Stimulated activated CD8-positive, alpha-beta memory T cell treated with anti-CD3 and anti-CD28 coated beads, Interleukin-2, amount 100 ng/mL, for 1 hour (primary cell): ENCODE results near the gene AGRN.
"Not testable (repeated sequence)": the region's sequence is repeated elsewhere in the genome, so short reads cannot be mapped to it uniquely, and the experiment has no call there.

Experiments
- DNase-seq, 2 donors: peaks; one replicate each; pipeline ENCODE4 v3.0.0-alpha.2; 2020; ENCODE audit warnings: low read depth in 2 of 2

AGRN gene

GRCh38 chr1:1020000-1020404 lies at the start of gene AGRN:
TSS of gene AGRN (plus strand) at chr1:1020120. CDS start at chr1:1020173, 53 bp downstream.
- DNase-seq = no peak

DNA sequence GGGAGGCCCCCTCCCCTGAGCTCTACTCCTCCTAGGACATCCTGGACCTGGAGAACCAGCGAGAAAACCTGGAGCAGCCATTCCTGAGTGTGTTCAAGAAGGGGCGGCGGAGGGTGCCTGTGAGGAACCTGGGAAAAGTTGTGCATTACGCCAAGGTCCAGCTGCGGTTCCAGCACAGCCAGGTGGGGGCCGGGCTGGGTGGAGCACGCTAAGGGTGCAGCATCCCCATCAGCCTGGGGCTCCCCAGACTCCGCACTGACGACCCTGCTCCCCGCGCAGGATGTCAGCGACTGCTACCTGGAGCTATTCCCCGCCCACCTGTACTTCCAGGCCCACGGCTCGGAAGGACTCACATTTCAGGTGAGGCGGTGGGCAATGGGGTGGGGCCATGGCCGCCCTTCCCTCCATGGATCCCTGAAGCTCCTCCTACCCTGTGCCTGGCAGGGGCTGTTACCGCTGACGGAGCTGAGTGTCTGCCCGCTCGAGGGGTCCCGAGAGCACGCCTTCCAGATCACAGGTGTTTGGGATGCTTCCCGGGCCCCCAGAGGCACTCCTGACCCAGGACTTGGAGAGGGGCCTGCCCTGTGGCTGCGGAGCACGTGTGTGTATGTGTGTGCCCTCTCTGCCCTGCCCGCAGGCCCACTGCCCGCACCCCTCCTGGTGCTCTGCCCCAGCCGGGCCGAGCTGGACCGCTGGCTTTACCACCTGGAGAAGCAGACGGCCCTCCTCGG lies 49.5 kb upstream of the AGRN start:
- DNase-seq = no peak

DNA sequence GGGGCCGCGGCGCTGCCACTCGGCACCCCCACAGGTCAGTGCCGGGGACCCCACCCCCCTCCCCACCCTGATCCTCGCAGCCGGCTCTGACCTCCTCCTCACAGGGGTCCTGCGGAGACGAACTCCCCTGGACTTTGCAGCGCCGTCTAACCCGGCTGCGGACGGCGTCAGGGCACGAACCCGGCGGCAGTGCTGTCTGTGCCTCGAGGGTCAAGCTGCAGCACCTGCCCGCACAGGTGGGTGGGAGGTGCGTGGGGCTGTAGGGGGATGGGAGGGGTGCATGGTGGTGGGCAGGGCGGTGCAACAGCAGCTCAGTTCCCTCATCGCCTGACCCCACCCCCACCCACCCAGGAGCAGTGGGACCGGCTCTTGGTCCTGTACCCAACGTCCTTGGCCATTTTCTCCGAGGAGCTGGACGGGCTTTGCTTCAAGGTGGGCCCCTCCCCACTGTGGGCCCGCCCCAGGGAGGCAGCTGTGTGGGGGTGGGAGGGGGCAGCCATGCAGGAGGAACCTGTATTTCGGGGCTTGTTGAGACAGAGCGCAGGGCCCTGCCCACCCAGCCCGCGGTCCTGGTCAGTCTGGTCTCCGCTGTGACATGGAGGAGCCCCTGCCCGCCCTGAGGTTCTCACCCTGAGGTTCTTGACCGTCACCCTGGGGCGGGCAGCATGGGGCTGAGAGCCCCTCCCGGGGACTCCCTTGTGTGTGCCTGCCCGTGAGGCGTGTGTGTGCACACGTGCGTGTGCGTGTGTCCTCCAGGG lies 48.8 kb upstream of the AGRN start:
- DNase-seq = no peak

GRCh38 chr1:971751-972506 lies 48.0 kb upstream of the AGRN start:
- no peak for DNase-seq

DNA sequence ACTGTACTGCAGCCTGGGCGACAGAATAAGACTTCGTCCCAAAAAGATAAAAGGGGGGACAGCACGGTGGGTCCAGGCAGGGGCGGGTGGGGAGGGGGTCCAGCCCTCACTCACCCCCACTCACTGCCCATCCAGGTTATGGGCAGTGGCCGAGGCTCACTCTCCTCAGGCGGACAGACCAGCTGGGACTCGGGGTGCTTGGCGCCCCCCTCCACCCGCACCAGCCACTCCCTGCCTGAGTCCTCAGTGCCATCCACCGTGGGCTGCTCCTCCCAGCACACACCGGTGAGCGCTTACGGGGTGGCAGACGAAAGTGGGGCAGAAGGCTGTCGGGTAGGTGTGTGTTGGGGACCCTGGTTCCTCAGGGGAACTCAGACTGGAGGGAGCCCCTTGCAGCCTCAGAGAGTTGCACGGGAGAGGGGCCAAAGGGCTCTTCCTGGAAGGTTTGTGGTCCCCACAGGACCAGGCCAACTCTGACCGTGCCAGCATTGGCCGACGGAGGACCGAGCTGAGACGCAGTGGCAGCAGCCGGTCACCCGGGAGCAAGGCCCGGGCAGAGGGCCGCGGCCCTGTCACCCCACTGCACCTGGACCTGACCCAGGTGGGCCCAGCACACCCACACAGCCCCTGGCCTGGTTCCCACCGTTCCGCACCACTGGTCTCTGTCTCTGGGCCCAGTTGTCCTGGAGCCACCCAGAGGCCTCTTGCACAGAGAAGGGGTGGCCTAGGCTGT lies 47.0 kb upstream of the AGRN start:
- no peak for DNase-seq

DNA sequence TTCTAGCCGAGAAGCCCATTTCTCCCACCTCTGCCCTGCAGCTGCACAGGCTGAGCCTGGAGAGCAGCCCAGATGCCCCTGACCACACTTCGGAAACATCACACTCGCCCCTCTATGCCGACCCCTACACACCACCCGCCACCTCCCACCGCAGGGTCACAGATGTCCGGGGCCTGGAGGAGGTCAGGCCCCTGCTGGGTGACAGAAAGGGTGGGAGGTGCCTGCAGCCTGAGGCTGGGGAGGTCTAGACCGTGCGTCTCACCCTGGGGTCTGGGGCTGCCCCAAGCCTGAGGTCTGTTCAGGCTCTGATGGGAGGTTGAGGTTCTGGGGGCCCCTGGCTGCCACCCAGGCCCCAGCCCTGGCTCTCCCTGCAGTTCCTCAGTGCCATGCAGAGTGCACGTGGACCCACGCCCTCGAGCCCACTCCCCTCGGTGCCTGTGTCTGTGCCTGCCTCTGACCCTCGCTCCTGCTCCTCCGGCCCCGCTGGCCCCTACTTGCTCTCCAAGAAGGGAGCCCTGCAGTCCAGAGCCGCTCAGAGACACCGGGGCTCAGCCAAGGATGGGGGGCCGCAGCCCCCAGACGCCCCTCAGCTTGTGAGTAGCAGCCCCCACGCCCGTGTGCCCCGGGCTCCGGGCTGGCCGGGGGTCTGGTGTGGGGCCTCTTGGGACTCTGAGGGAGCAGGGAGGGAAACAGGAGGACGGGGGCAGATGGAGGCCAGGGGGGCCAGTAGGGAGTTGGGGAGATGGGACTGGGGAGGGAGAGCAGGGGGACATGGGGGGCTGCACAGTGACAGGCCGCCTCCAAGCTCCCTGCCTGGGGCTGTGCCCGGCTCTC lies 46.2 kb upstream of the AGRN start:
- no peak for DNase-seq

GRCh38 chr1:974293-974640 lies 45.7 kb upstream of the AGRN start:
- no peak for DNase-seq

GRCh38 chr1:974687-975328 lies 45.1 kb upstream of the AGRN start:
- no peak for DNase-seq

- no peak for DNase-seq
Measured at GRCh38 chr1:975365-975764, 44.6 kb upstream of the AGRN start.

- peak; percentile 36 to 47 for DNase-seq
Measured at GRCh38 chr1:975896-976683, 43.8 kb upstream of the AGRN start.

- not testable (repeated sequence) for DNase-seq
Measured at GRCh38 chr1:976791-977190, 43.1 kb upstream of the AGRN start.

- DNase-seq = no peak
Measured at GRCh38 chr1:978069-978834, 41.7 kb upstream of the AGRN start.

GRCh38 chr1:978835-979743 lies 40.8 kb upstream of the AGRN start:
- DNase-seq = no peak

- no peak for DNase-seq
Measured at GRCh38 chr1:979744-980072, 40.2 kb upstream of the AGRN start.

DNA sequence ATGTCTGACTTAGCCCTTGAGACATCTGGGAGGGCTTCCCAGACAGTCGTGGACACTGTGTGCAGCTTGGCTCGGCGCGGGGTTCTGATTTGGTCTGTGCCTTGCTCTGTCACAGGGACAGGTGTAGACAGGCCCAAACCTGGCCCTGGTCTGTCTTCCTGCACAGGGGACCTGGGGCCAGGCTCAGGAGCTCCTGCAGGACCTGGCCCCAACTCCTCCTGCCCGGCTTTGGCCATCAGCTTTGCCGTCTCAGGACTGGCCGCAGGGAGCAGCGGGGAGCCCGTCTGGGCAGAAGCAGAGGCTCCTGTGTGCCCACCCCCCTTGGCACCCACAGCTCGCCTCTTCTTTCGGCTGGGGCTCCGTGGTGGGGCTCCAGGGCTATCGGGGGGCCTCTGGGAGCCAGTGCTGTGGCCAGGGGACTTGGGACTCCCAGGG lies 39.8 kb upstream of the AGRN start:
- DNase-seq = no peak

DNA sequence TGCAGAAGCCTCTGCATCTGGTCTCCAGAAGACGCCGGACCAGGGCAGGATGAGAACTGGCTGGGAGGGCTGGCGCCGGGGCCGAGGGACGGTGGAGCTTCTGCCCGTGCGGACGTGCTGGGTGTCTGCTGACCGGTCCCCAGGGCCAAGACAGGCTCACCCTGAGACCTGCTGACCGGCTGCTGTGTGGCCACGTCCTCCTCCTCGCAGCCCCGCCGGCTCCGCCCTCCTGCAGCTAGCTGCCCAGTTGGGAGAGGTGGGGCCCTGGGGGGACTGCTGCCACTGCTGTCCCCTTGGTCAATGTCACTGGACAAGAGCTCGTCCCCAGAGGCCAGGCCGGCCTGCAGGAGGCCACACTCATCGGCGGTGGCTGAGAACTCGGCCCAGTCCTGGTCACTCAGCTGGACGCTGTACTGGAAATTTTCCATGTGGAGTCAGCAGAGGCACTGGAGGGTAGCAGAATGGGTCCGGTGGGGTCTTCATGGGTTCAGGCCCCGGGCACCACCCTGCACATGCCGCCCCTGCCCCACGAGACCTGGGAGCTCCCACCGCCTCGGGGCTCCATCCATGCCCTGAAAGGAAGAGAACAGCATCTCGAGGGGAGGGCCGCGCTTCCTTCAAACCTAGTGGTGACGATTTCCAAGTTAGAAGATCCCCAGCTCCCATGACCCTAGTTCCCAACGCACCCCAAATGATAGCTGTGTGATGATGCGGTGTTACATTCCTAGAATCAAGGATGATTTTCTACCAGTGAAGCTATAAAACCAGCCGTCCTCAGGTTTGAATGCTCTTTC lies 39.1 kb upstream of the AGRN start:
- DNase-seq = no peak

- no peak for DNase-seq
Measured at GRCh38 chr1:981491-981954, 38.4 kb upstream of the AGRN start.
